SK-N-SH (cell line): Measurements from ENCODE around the gene TM7SF3. TPM values are rescaled to one million over a fixed set of nuclear protein-coding genes. Genes with fewer than 3 reads are reported as not detected.
A peak's percentile ranks its signal among the peaks of the same experiment; 100 is the strongest.

ENCODE experiments used
- CTCF ChIA-PET: fragments of 300-600, 350-600 bp; formaldehyde crosslinking; extraction: SDS; loops from one replicate; lab custom pipeline; 2021; lab: Yijun Ruan, JAX
- POLR2A ChIA-PET: fragments of 350-600 bp; sonication (Branson Sonifier 250); formaldehyde crosslinking; extraction: SDS; loops from one replicate; lab custom pipeline; 2020; ENCODE audit warnings: antibody characterized with exemption, inconsistent platforms; lab: Yijun Ruan, JAX
- DNase-seq: peaks from one replicate; pipeline ENCODE4 v3.0.0; 2012
- H2AFZ ChIP-seq: fragments of 200-600 bp; sonication (generic); 2 replicates; pipeline ENCODE4 v1.8.1; 2016; ENCODE audit warnings: antibody characterized with exemption, mild to moderate bottlenecking, low read depth
- H3F3A ChIP-seq: fragments of 200-600 bp; sonication (generic); replicated peaks from 2 replicates; pipeline ENCODE3; 2016; ENCODE audit warnings: antibody characterized with exemption, mild to moderate bottlenecking; ENCODE audit not compliant: insufficient read depth
- H3K27ac ChIP-seq, 2 experiments: fragments of 200-500 bp in 1 of 2; fragments of 200-600 bp in 1 of 2; sonication (Bioruptor generic) in 1 of 2; sonication (generic), shearing (Covaris generic) in 1 of 2; 2 replicates each; pipeline versions ENCODE4 v1.5.1 to v1.6.1; 2014 to 2016; ENCODE audit warnings: low read depth in 2 of 2, inconsistent platforms in 1 of 2, low read length in 1 of 2, mild to moderate bottlenecking in 1 of 2, mixed read lengths in 1 of 2
- H3K27me3 ChIP-seq: fragments of 200-600 bp; sonication (generic), shearing (Covaris generic); 2 replicates; pipeline ENCODE4 v1.6.1; 2016; ENCODE audit warnings: mixed run types; ENCODE audit not compliant: insufficient read depth
- H3K36me3 ChIP-seq, 2 experiments: fragments of 200-500 bp in 1 of 2; fragments of 200-600 bp in 1 of 2; sonication (Bioruptor generic) in 1 of 2; sonication (generic) in 1 of 2; replicated peaks in 1 of 2; 2 replicates each; pipeline versions ENCODE3 to v1.5.1; 2014 to 2016; ENCODE audit warnings: low read length in 1 of 2, mild to moderate bottlenecking in 1 of 2; ENCODE audit not compliant: insufficient read depth in 2 of 2, control insufficient read depth in 1 of 2
- H3K4me1 ChIP-seq, 2 experiments: fragments of 200-500 bp in 1 of 2; fragments of 200-600 bp in 1 of 2; sonication (Bioruptor generic) in 1 of 2; sonication (generic), shearing (Covaris generic) in 1 of 2; 2 replicates each; pipeline versions ENCODE4 v1.5.1 to v1.6.1; 2014 to 2016; ENCODE audit warnings: low read depth in 1 of 2, low read length in 1 of 2, mixed run types in 1 of 2; ENCODE audit not compliant: insufficient read depth in 2 of 2, control insufficient read depth in 1 of 2
- H3K4me2 ChIP-seq: fragments of 200-600 bp; sonication (generic), shearing (Covaris generic); 2 replicates; pipeline ENCODE4 v1.6.1; 2017; ENCODE audit warnings: mixed run types
- H3K4me3 ChIP-seq, 2 experiments: fragments of 200-500 bp in 1 of 2; fragments of 200-600 bp in 1 of 2; sonication (Bioruptor generic) in 1 of 2; sonication (generic), shearing (Covaris generic) in 1 of 2; 2 replicates each; pipeline versions ENCODE4 v1.5.1 to v1.8.1; 2014 to 2016; ENCODE audit warnings: low read depth in 2 of 2, inconsistent platforms in 1 of 2, low read length in 1 of 2, mild to moderate bottlenecking in 1 of 2, mixed read lengths in 1 of 2, moderate library complexity in 1 of 2
- H3K79me2 ChIP-seq: fragments of 200-600 bp; sonication (generic); 2 replicates; pipeline ENCODE4 v1.8.1; 2017; ENCODE audit warnings: mild to moderate bottlenecking; ENCODE audit not compliant: insufficient read depth
- H3K9ac ChIP-seq: fragments of 200-600 bp; sonication (generic); 2 replicates; pipeline ENCODE4 v1.6.1; 2017; ENCODE audit warnings: mixed run types
- H3K9me2 ChIP-seq: fragments of 200-600 bp; sonication (generic); 2 replicates; pipeline ENCODE4 v1.6.1; 2017; ENCODE audit warnings: mixed run types
- H3K9me3 ChIP-seq: fragments of 200-600 bp; sonication (generic); 2 replicates; pipeline ENCODE4 v1.6.1; 2017; ENCODE audit warnings: mixed run types, mild to moderate bottlenecking, moderate library complexity
- H4K20me1 ChIP-seq: fragments of 200-600 bp; sonication (generic); 2 replicates; pipeline ENCODE4 v1.6.1; 2017; ENCODE audit warnings: mild to moderate bottlenecking, mixed run types; ENCODE audit not compliant: insufficient read depth
- ELF1 ChIP-seq: IDR thresholded peaks from 2 replicates; pipeline ENCODE4 v1.4.0; 2012
- EP300 ChIP-seq, 2 experiments: IDR thresholded peaks; 2 replicates each; pipeline versions ENCODE4 v1.4.0 to v1.6.1; 2012; ENCODE audit warnings: borderline replicate concordance in 1 of 2, low read depth in 1 of 2, low read length in 1 of 2
- FOXJ3 ChIP-seq: sonication (generic); formaldehyde crosslinking; IDR thresholded peaks from 2 replicates; pipeline ENCODE4 v1.5.1; 2020; ENCODE audit warnings: mild to moderate bottlenecking, missing genetic modification reagents
- GABPA ChIP-seq: IDR thresholded peaks from 2 replicates; pipeline ENCODE4 v1.4.0; 2012; ENCODE audit warnings: low read depth, mild to moderate bottlenecking
- MEF2A ChIP-seq: IDR thresholded peaks from 2 replicates; pipeline ENCODE4 v1.4.0; 2012; ENCODE audit warnings: low read depth, borderline replicate concordance
- MXI1 ChIP-seq: IDR thresholded peaks from 2 replicates; pipeline ENCODE4 v1.6.1; 2012; ENCODE audit warnings: mild to moderate bottlenecking, low read depth, low read length, improper control_type of control experiment
- NFIC ChIP-seq: IDR thresholded peaks from 2 replicates; pipeline ENCODE4 v1.4.0; 2012; ENCODE audit warnings: borderline replicate concordance
- RAD21 ChIP-seq: IDR thresholded peaks from 2 replicates; pipeline ENCODE4 v1.6.1; 2012; ENCODE audit warnings: mild to moderate bottlenecking, low read length
- RCOR1 ChIP-seq: fragments of 150-350 bp; IDR thresholded peaks from 2 replicates; pipeline ENCODE4 v1.6.1; 2017; ENCODE audit warnings: antibody characterized with exemption, low read length
- SIN3A ChIP-seq: IDR thresholded peaks from 2 replicates; pipeline ENCODE4 v1.6.1; 2012; ENCODE audit warnings: low read depth, mild to moderate bottlenecking, low read length, moderate library complexity, borderline replicate concordance
- SMC3 ChIP-seq: IDR thresholded peaks from 2 replicates; pipeline ENCODE4 v1.6.1; 2012; ENCODE audit warnings: low read depth, low read length, improper control_type of control experiment
- TCF12 ChIP-seq: IDR thresholded peaks from 2 replicates; pipeline ENCODE4 v1.4.0; 2012
- TEAD4 ChIP-seq: IDR thresholded peaks from 2 replicates; pipeline ENCODE4 v1.4.0; 2012; ENCODE audit warnings: mild to moderate bottlenecking, borderline replicate concordance; ENCODE audit not compliant: insufficient read depth
- YY1 ChIP-seq: IDR thresholded peaks from 2 replicates; pipeline ENCODE4 v1.4.0; 2012; ENCODE audit warnings: low read depth, mild to moderate bottlenecking
- WGBS: methylation state at CpG from one replicate; pipeline ENCODE4 v1.1.6; 2017; ENCODE audit warnings: low lambda C conversion rate; 5-methylcytosine and 5-hydroxymethylcytosine counted together
- polyA plus RNA-seq, 3 experiments: library from polyadenylated mRNA; depleted of rRNA; stranded (reverse); fragments of >200 nt; gene quantifications; 2 replicates each; pipeline ENCODE4 v1.2.3, GENCODE V29; 2012
- TF ChIP-seq, protein P1 (sequence below): IDR thresholded peaks from 2 replicates; pipeline ENCODE4; 2012
- TF ChIP-seq, protein P2 (sequence below): IDR thresholded peaks from 2 replicates; pipeline ENCODE4 v1.4.0; 2012; ENCODE audit warnings: low read depth

TM7SF3 gene
- polyA plus RNA-seq, 1 of the 3 experiments (the other 2 are of a cell fraction): 72.1 TPM

DNA sequence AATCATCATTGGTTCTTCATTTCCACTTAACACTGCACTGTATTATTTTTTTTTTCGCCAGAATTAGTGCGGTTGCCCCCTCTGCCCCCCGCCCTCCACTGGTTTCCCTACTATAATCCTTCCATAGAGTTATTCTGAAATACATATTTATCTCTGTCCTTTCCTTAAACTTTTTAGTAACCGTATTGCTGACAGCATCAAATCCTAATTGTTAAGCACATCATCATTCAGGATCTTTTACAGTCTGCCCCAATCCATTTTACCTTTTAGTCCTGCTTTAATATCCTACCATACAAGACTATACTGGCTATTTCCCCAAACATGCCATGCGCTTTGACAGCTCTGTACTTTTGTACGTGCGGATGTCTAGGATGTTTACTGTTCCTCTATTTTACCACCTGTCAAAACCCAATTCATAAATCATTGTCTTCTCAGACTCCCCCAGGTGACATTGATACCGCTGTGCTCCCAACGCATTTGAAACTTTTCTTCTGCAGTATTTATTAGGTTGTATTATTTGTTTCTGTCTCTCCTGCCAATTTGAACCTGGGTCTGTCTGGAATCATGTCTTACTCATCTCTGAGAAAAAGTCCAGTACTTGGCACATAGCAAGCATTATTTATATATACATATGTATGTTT is 74.9 kb downstream of the TM7SF3 start:
- ChIA-PET CTCF (interaction anchor here (1.0 kb wide), 2 partner anchors 54 to 75 kb away, joined by 3 to 5 read pairs; partner anchors contain the start of gene TM7SF3), POLR2A (interaction anchor here (1.4 kb wide), 1 partner anchor 106 kb away, joined by 3 read pairs; the partner anchor contains the start of gene ITPR2)
- H3K4me2 ChIP-seq: peak overlapping the region; percentile 93
- H3K79me2 ChIP-seq: peaks cover 91% of the 10 kb centered on the region
- H3K4me1 ChIP-seq: peaks cover 20 to 24% of the 10 kb centered on the region in 2 experiments; a peak in 3 of 4 replicates
- H3F3A ChIP-seq: peaks cover 2% of the 10 kb centered on the region
- peaks cover 0 to 3% of the 10 kb centered on the region in 2 experiments for H3K36me3 ChIP-seq
- H3K27me3 ChIP-seq: no peaks in the 10 kb centered on the region
- peak overlapping the region; percentile 91 to 93; a peak in 3 of 4 replicates for H3K27ac ChIP-seq
- H3K9ac ChIP-seq: peak overlapping the region; percentile 90
- peaks cover under 1% of the 10 kb centered on the region; the same call in 1 of the 2 replicates for H3K9me3 ChIP-seq
- H2AFZ ChIP-seq: peak overlapping the region; percentile 93
- TF ChIP-seq NFIC (0 out of 2 replicates have a peak, but pooled peaks have one; percentile 10), MXI1 (peak; percentile 74), EP300 (IDR thresholded peaks at IDR 0.05; ENCODE audit: borderline replicate concordance in 1 of 2, low read depth in 1 of 2, low read length in 1 of 2) (no peak)
- peaks cover 18% of the 10 kb centered on the region for H4K20me1 ChIP-seq
- no peak for DNase-seq
- 3% methylated on average over 9 of the region's 9 CpGs for WGBS
- no peaks in the 10 kb centered on the region; the same call in 1 of the 2 replicates for H3K9me2 ChIP-seq
- H3K4me3 ChIP-seq: peak overlapping the region; percentile 96 to 98

DNA sequence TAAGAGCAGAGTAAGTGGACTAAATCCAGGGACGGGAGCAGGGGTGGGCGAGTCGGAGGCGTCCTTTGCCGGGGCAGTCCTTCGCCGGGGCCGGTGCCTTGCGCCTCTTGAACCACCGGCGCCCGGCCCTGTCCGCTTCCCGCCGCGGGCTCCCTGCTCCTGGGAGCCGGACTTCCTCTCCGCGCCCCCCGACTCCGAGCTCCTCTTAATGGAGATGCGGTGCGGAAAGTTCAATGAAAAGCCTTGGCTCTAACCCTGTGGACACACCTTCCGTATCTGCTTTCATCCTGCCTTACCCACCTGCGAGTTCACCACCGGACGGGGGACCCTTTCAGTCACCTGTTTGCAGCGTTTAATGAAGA is 75.5 kb downstream of the TM7SF3 start:
- ChIA-PET POLR2A (interaction anchor here (1.4 kb wide), 1 partner anchor 106 kb away, joined by 3 read pairs; the partner anchor contains the start of gene ITPR2), CTCF (interaction anchor here (0.8 to 1.0 kb wide), 2 partner anchors 53 to 54 kb away, joined by 3 read pairs; no protein-coding TSS in a partner anchor)
- Histone ChIP-seq H3K27ac (peak overlapping the region; percentile 91 to 93), H3F3A (no peaks in the 10 kb centered on the region), H2AFZ (peak overlapping the region; percentile 93), H3K4me1 (peaks cover 20 to 24% of the 10 kb centered on the region in 2 experiments; a peak in 3 of 4 replicates), H3K36me3 (peaks cover 0 to 4% of the 10 kb centered on the region in 2 experiments), H3K79me2 (peaks cover 91% of the 10 kb centered on the region), H4K20me1 (peaks cover 18% of the 10 kb centered on the region), H3K9me2 (no peaks in the 10 kb centered on the region; the same call in 1 of the 2 replicates), H3K4me2 (peak overlapping the region; percentile 93), H3K9me3 (no peaks in the 10 kb centered on the region), H3K9ac (peak overlapping the region; percentile 90), H3K4me3 (peak overlapping the region; percentile 96 to 98), H3K27me3 (no peaks in the 10 kb centered on the region)
- no peak for DNase-seq
- TF ChIP-seq SIN3A: no peak; the same call in 1 of the 2 replicates
- TF ChIP-seq MXI1: 0 out of 2 replicates have a peak, but pooled peaks have one; percentile 5
- WGBS: 0% methylated on average over 12 of the region's 28 CpGs

DNA sequence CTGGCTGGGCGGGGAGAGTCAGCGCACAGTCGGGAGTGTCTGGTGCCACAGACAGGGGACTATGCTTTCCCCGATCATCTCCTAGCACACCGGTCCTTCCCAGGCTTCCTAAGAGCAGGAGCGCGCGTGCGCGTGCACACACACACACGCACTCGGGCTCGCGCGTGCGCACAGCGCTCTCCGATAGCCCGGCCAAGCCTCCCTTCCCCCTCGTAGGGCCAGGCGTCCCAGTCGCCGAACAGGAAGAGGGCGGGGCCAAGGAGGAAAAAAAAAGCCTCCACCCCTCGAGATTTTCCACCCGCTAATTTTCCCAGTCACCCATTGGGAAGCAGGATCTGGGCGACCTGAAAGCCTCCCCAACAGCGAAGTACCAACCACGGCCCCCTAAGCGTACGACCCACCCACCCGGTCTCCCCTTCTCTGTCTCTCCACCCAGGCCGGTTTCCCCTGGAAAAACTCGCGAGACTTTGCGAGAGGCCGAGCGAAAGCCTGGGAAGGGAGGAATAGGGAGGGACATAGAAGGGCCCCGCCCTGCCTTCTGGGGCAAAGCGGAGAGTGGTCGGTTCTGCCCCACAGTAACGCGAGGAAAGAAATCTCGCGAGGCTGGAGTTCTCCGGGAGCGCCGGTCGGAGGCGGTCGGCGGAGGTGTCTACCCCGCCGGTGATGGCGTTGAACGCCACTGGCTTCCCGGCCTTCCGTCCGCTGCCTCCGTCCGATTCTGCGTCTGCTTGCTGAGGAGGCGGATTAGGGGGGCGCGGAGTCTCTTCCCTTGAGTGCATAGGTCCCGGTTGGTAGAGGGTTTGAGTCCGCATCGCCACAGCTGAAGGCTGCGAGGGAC is 76.1 kb downstream of the TM7SF3 start, which contains the start of the genes FGFR1OP2 and INTS13:
FGFR1OP2 (plus strand) TSS at position 608 of the 838 bp plus-strand sequence. CDS start 15,689 bp downstream, outside the sequence.
INTS13 (minus strand) TSS at position 119 of the 838 bp plus-strand sequence. CDS start 1,178 bp downstream, outside the sequence.
- DNase-seq: peak; percentile 94
- Histone ChIP-seq H3K9me2 (no peaks in the 10 kb centered on the region; the same call in 1 of the 2 replicates), H3K9ac (peak within 1 kb of the TSS; percentile 90), H3F3A (no peaks in the 10 kb centered on the region), H3K36me3 (peaks cover 0 to 10% of the 10 kb centered on the region in 2 experiments), H3K4me1 (peaks cover 20 to 24% of the 10 kb centered on the region in 2 experiments; a peak in 3 of 4 replicates), H3K4me3 (peak within 1 kb of the TSS; percentile 96 to 98), H3K27ac (peak within 1 kb of the TSS; percentile 91 to 93), H4K20me1 (peaks cover 18% of the 10 kb centered on the region), H3K27me3 (no peaks in the 10 kb centered on the region), H2AFZ (peak within 1 kb of the TSS; percentile 93), H3K4me2 (peak within 1 kb of the TSS; percentile 93), H3K79me2 (peaks cover 85% of the 10 kb centered on the region), H3K9me3 (no peaks in the 10 kb centered on the region)
- ChIA-PET CTCF (interaction anchor here (0.8 to 1.0 kb wide), 2 partner anchors 54 to 73 kb away, joined by 3 read pairs; no protein-coding TSS in a partner anchor), POLR2A (interaction anchor here (1.4 kb wide), 1 partner anchor 105 kb away, joined by 3 read pairs; the partner anchor contains the start of gene ITPR2)
- WGBS: 1% methylated on average over 44 of the region's 69 CpGs
- no peak for TF ChIP-seq TEAD4
- TF ChIP-seq MEF2A: no peak
- no peak for TF ChIP-seq SMC3
- no peak for TF ChIP-seq GABPA
- TF ChIP-seq TCF12: no peak
- TF ChIP-seq YY1: peak; percentile 68
- peak; percentile 46; the same call in 1 of the 2 replicates for TF ChIP-seq SIN3A
- TF ChIP-seq, protein P1, sequence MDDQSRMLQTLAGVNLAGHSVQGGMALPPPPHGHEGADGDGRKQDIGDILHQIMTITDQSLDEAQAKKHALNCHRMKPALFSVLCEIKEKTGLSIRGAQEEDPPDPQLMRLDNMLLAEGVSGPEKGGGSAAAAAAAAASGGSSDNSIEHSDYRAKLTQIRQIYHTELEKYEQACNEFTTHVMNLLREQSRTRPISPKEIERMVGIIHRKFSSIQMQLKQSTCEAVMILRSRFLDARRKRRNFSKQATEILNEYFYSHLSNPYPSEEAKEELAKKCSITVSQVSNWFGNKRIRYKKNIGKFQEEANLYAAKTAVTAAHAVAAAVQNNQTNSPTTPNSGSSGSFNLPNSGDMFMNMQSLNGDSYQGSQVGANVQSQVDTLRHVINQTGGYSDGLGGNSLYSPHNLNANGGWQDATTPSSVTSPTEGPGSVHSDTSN: no peak
- 0 out of 2 replicates have a peak, but pooled peaks have one; percentile 9 for TF ChIP-seq RAD21
- peak; percentile 67 for TF ChIP-seq ELF1
- TF ChIP-seq RCOR1: no peak
- TF ChIP-seq, protein P2, sequence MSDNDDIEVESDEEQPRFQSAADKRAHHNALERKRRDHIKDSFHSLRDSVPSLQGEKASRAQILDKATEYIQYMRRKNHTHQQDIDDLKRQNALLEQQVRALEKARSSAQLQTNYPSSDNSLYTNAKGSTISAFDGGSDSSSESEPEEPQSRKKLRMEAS: no peak
- TF ChIP-seq FOXJ3 (CRISPR knock-in tag): no peak
